Stomach (tissue), 4 donors: Measurements from ENCODE around the gene CDH16.

Experiments used
- EP300 ChIP-seq: sonication (generic); formaldehyde crosslinking; IDR thresholded peaks from one replicate; pipeline ENCODE4 v1.6.1; 2017; ENCODE audit warnings: antibody characterized with exemption
- POLR2A ChIP-seq, 4 donors: fragments of 450-650 bp; IDR thresholded peaks; one replicate each; pipeline ENCODE4 v1.6.1; 2016; ENCODE audit warnings: antibody characterized with exemption in 4 of 4, control low read depth in 2 of 4, mild to moderate bottlenecking in 1 of 4, moderate library complexity in 1 of 4
- POLR2AphosphoS5 ChIP-seq, 3 donors: sonication (generic); formaldehyde crosslinking; IDR thresholded peaks; one replicate each; pipeline ENCODE4 v1.6.1; 2016; ENCODE audit warnings: antibody characterized with exemption in 3 of 3
- TF ChIP-seq, protein P1 (sequence below), 7 experiments: fragments of 450-650 bp in 4 of 7; fragments of 200-600 bp in 3 of 7; sonication (generic) in 3 of 7; IDR thresholded peaks; one replicate each; pipeline ENCODE4 v1.5.1; 2016 to 2019; ENCODE audit warnings: antibody characterized with exemption in 7 of 7, control low read depth in 2 of 7, mild to moderate bottlenecking in 1 of 7

- TF ChIP-seq EP300 (no peak), POLR2A (IDR thresholded peaks at IDR 0.05) (no peak), POLR2AphosphoS5 (IDR thresholded peaks at IDR 0.05) (no peak)
- TF ChIP-seq, protein P1, sequence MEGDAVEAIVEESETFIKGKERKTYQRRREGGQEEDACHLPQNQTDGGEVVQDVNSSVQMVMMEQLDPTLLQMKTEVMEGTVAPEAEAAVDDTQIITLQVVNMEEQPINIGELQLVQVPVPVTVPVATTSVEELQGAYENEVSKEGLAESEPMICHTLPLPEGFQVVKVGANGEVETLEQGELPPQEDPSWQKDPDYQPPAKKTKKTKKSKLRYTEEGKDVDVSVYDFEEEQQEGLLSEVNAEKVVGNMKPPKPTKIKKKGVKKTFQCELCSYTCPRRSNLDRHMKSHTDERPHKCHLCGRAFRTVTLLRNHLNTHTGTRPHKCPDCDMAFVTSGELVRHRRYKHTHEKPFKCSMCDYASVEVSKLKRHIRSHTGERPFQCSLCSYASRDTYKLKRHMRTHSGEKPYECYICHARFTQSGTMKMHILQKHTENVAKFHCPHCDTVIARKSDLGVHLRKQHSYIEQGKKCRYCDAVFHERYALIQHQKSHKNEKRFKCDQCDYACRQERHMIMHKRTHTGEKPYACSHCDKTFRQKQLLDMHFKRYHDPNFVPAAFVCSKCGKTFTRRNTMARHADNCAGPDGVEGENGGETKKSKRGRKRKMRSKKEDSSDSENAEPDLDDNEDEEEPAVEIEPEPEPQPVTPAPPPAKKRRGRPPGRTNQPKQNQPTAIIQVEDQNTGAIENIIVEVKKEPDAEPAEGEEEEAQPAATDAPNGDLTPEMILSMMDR (IDR thresholded peaks at IDR 0.05), result no peak
These were observed 1.6 kb upstream of the CDH16 start for GRCh38 chr16:66920299-66920590.
